AG10803 (cell line): ENCODE measurements around the gene RHD.
"Not testable (repeated sequence)": the region's sequence is repeated elsewhere in the genome, so short reads cannot be mapped to it uniquely, and the experiment has no call there.

ENCODE experiments used
- DNase-seq: peaks from one replicate; pipeline ENCODE4 v3.0.0; 2010; ENCODE audit warnings: low read depth
- H3K4me3 ChIP-seq: 2 replicates; pipeline ENCODE4 v1.5.1; 2011; ENCODE audit warnings: mild to moderate bottlenecking, low read length, control low read depth
- CTCF ChIP-seq: conservative IDR thresholded peaks from 2 replicates; pipeline ENCODE4 v1.5.1; 2011; ENCODE audit warnings: mild to moderate bottlenecking, low read length, control low read depth, inconsistent platforms

Gene RHD

DNA sequence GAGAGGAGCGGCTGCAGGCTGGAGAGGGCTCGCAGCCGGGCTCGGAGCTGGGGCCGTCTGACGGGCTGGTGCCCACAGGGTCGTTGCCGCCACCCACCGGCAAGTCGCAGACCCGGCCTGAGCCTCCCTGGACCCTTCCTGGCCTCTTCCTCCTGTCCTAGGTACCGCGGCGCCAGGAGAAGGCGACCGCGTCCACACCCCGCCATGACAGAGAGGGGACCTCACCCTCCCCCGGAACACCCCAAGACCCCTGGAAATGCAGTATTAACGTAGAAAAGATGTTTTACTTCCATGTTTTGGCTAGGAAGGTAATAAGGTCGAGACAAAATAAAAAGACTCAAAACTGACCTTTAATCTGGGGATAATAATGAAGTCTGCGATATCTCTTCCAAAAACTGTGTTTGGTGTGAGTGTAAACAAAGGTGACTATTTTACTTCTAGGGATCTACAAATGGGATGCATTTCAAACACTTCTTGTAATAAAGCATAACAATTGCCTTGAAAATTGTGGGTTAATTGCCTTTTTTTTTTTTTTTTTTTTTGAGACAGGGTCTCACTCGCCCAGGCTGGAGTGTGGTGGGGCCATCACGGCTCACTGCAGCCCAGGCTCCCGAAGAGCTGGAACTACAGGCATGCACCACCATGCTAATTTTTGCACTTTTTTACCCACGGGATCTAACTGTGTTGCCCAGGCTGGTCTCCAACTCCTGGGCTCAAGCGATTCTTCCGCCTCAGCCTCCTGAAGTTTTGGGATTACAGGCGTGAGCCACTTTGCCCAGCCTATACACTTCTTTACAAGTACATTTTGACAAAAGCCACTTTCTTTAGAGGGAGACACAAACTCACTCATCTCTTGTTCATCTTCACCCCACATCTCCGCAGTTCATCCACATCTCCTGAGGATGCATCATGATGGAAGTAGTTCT is 24.2 kb upstream of the RHD start:
- TF ChIP-seq CTCF = 0 out of 2 replicates have a peak, but pooled peaks have one; percentile 8
- no peak for DNase-seq
- H3K4me3 ChIP-seq = peak overlapping the region; percentile 99

GRCh38 chr1:25253911-25254310 is 18.4 kb upstream of the RHD start:
- no peak for TF ChIP-seq CTCF
- H3K4me3 ChIP-seq = no peak overlapping the region
- peak; percentile 77 for DNase-seq

- no peak overlapping the region for H3K4me3 ChIP-seq
- DNase-seq = no peak
- TF ChIP-seq CTCF = no peak
Observed at GRCh38 chr1:25255706-25256577, 16.4 kb upstream of the RHD start.

DNA sequence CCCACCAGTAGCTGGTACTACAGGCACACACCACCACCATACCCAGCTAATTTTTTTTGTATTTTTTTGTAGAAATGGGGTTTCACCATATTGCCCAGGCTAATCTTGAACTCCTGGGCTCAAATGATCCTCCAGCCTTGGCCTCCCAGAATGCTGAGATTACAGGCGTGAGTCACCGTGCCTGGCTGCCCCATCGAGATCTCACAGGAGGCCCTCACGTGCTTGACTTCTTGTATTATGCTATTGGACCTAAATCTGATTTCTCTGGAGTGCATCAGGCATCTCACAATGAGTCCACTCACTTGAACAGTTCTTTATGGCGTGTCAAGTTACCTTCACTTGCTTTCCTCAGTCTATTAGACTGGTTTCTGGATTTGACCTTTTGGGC is 15.7 kb upstream of the RHD start:
- no peak for TF ChIP-seq CTCF
- DNase-seq = no peak
- H3K4me3 ChIP-seq = no peak overlapping the region

DNA sequence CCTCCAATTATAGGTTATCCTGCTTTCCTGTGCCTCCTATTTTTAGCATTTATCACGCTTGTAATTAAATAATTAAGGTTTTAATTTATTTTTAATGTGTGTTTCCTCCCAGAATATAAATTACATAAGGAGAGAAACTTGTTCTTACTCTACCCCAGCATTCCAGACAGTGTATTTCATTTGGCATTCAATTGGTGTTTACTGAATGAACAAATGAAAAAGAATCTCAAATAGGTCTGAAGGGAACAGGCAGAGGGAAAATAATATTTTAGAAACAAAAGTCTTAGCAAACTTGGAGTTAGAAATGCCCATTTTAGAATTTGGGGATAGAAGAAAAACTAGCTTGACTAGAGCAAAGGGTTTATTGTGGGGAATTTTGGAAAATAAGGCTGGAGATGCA is 15.1 kb upstream of the RHD start:
- no peak for TF ChIP-seq CTCF
- H3K4me3 ChIP-seq = no peak overlapping the region
- peak; percentile 61 for DNase-seq

- not testable (repeated sequence) for H3K4me3 ChIP-seq
- peak; percentile 65 for DNase-seq
- TF ChIP-seq CTCF = peak; percentile 36
Observed at GRCh38 chr1:25259813-25260212, 12.5 kb upstream of the RHD start.

GRCh38 chr1:25260336-25260735 is 12.0 kb upstream of the RHD start:
- H3K4me3 ChIP-seq, DNase-seq: not testable (repeated sequence)

DNA sequence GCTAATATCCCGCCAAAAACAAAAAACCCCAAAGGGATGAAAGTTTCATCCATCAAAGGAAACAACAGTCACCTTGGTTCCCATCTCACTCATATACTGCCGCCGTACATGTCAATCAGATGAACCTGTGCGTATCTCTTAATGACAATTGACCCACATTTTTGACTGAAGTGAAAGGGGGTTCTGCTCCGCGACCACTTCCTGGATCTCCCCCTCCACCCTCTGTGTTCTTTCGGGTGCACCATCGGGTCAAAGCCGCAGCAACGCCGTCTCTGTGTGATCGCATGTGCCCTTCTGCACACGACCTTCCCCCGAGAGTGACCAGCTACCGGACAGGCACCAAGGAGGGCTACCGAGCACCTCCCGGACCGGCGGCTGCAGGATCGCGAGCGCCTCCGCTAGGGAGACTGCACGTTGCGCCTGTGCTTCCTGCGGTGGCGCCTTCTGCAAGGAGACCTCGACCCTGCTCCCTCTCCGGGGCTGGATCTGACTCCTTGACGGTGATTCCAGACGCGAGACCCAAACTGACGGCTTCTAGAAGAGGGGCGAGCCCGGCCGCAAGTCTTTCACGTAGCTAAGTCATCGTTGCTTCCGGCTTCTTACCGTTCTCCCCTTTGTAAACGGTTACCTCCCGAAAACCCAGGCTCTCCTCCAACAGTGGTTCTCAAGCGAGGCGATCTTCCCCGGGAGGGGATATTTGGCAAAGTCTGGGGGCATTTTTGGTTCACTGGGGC is 5.6 kb upstream of the RHD start:
- not testable (repeated sequence) for H3K4me3 ChIP-seq, DNase-seq

DNA sequence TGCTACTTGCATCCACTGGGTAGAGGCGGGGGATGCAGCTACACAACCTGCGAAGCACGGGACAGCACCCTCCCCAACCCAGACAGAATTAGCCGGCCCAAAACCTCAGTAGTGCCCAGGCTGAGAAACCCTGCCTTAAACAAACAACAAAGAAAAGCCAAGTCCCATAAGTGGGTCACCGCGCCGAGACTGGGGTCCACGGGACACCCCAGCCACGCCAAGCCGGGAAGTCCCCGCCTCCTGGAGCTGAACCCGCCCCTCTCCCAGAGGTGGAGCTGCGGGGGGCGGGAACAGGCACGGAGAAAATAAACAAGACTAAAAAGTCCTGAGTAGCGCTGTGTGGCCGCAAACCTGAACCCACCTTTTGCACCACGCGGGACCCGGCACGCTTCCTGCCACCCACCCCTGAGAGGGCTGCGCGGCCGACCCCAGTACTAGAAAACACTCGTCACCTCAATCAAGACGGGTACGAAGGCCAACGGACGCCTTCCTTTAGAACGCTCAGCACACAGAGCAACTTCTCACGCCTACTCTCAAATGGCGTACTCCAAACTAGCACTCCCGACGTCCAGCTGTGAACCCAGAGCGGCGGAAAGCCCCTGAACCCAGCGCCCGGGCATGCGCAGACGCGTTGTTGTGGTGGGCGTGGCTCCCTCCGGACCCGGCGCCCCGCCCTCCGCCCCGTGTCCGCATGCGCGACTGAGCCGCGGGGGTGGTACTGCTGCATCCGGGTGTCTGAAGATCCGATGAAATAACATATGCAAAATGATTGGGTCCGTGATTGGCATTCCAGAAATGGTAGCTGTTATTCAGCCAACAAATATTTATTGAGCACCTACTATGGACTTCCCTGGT is 4.8 kb upstream of the RHD start:
- not testable (repeated sequence) for DNase-seq, H3K4me3 ChIP-seq
